Muscle of leg (tissue), 11 donors: ENCODE results near the gene RAB2B. TPM values are rescaled to one million over a fixed set of nuclear protein-coding genes. Genes with fewer than 3 reads are reported as not detected.

ENCODE experiments used
- DNase-seq: peaks from one replicate; pipeline ENCODE4 v3.0.0; 2013
- H3K27ac ChIP-seq: one replicate; pipeline ENCODE4 v1.5.1; 2013; ENCODE audit warnings: mild to moderate bottlenecking, low read length, control low read depth
- H3K27me3 ChIP-seq: one replicate; pipeline ENCODE4 v1.6.1; 2013; ENCODE audit warnings: low read length; ENCODE audit not compliant: control insufficient read depth, insufficient read depth
- H3K36me3 ChIP-seq: one replicate; pipeline ENCODE4 v1.6.1; 2013; ENCODE audit warnings: low read length; ENCODE audit not compliant: control insufficient read depth, insufficient read depth
- H3K4me1 ChIP-seq: one replicate; pipeline ENCODE4 v1.6.1; 2013; ENCODE audit warnings: low read length; ENCODE audit not compliant: control insufficient read depth, insufficient read depth
- H3K4me3 ChIP-seq: one replicate; pipeline ENCODE4 v1.5.1; 2013; ENCODE audit warnings: low read length, control low read depth
- H3K9me3 ChIP-seq: replicated peaks from 2 replicates; pipeline ENCODE4 v1.6.1; 2013; ENCODE audit warnings: low read depth, low read length; ENCODE audit not compliant: control insufficient read depth
- WGBS: methylation state at CpG from one replicate; pipeline ENCODE4 v1.1.5; 2013; ENCODE audit warnings: missing lambda C conversion rate; ENCODE audit not compliant: insufficient coverage; 5-methylcytosine and 5-hydroxymethylcytosine counted together
- polyA plus RNA-seq, 8 donors: library from polyadenylated mRNA; unstranded; fragments of 120-200 nt; gene quantifications; one replicate each; pipeline versions ENCODE4 v1.2.1 to v1.2.3, GENCODE V29; 2013; ENCODE audit warnings: inconsistent platforms in 1 of 8, low replicate concordance in 1 of 8; ENCODE audit not compliant: insufficient read length in 8 of 8, insufficient read depth in 1 of 8
- total RNA-seq: library from RNA; stranded (reverse); fragments of 120-200 nt; gene quantifications from one replicate; pipeline ENCODE4 v1.2.4, GENCODE V29; 2013

Gene RAB2B
- total and polyA plus RNA-seq, 9 donors: 17.3 to 25.2 (median 20.6) TPM

GRCh38 chr14:21514341-21514740 is 37.6 kb upstream of the RAB2B start:
- peaks cover under 1% of the 10 kb centered on the region for H3K36me3 ChIP-seq
- WGBS: 92% methylated on average over 1 of the region's 1 CpG
- H3K4me3 ChIP-seq: no peak overlapping the region
- no peaks in the 10 kb centered on the region for H3K9me3 ChIP-seq
- no peak overlapping the region for H3K27ac ChIP-seq
- peaks cover 2% of the 10 kb centered on the region for H3K27me3 ChIP-seq
- H3K4me1 ChIP-seq: peaks cover 5% of the 10 kb centered on the region
- DNase-seq: no peak

GRCh38 chr14:21510735-21511657 is 34.2 kb upstream of the RAB2B start, which contains the start of gene METTL3:
Gene METTL3 (minus strand): TSS chr14:21511340. CDS start chr14:21511223, 117 bp downstream.
- WGBS: under 1% methylated on average over 45 of the region's 53 CpGs
- peak; percentile 100 for DNase-seq

GRCh38 chr14:21509432-21510143 is 32.8 kb upstream of the RAB2B start:
- WGBS: no CpG with 5 or more reads among the region's 6 CpGs
- no peak for DNase-seq
- no peaks in the 10 kb centered on the region for H3K9me3 ChIP-seq
- H3K4me1 ChIP-seq: peaks cover 5% of the 10 kb centered on the region
- no peak overlapping the region for H3K4me3 ChIP-seq
- H3K27me3 ChIP-seq: peaks cover under 1% of the 10 kb centered on the region
- H3K27ac ChIP-seq: no peak overlapping the region
- H3K36me3 ChIP-seq: peaks cover 11% of the 10 kb centered on the region

More at GRCh38 chr14:21510735-21511657, 34.2 kb upstream of the RAB2B start, which contains the start of gene METTL3:
- no peaks in the 10 kb centered on the region for H3K9me3 ChIP-seq
- peaks cover 5% of the 10 kb centered on the region for H3K4me1 ChIP-seq
- H3K27me3 ChIP-seq: peaks cover 2% of the 10 kb centered on the region
- peaks cover 11% of the 10 kb centered on the region for H3K36me3 ChIP-seq
- H3K27ac ChIP-seq: peak within 1 kb of the TSS; percentile 96
- peak within 1 kb of the TSS; percentile 90 for H3K4me3 ChIP-seq

DNA sequence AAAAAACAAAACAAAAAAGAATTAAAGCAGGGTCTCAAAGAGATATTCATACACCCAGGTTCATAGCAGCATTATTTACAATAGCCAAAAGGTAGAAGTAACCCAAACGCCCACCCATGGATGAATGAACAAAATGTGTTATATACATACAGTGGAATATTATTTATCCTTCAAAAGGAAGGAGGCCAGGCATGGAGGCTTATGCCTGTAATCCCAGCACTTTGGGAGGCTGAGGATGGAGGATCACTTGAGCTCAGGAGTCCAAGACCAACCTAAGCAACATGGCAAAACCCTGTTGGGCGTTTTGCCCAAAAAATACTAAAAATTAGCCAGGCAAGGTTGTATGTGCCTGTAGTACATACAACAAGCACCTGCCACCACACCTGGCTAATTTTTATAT is 29.8 kb upstream of the RAB2B start:
- H3K27ac ChIP-seq: no peak overlapping the region
- no peaks in the 10 kb centered on the region for H3K9me3 ChIP-seq
- H3K4me3 ChIP-seq: no peak overlapping the region
- peaks cover 29% of the 10 kb centered on the region for H3K36me3 ChIP-seq
- DNase-seq: no peak
- H3K4me1 ChIP-seq: peaks cover 2% of the 10 kb centered on the region
- no CpG with 5 or more reads among the region's 2 CpGs for WGBS
- no peaks in the 10 kb centered on the region for H3K27me3 ChIP-seq

- H3K27ac ChIP-seq: no peak overlapping the region
- no peak overlapping the region for H3K4me3 ChIP-seq
- H3K27me3 ChIP-seq: no peaks in the 10 kb centered on the region
- H3K36me3 ChIP-seq: peaks cover 41% of the 10 kb centered on the region
- no peak for DNase-seq
- peaks cover under 1% of the 10 kb centered on the region for H3K4me1 ChIP-seq
- no peaks in the 10 kb centered on the region for H3K9me3 ChIP-seq
These were observed 28.3 kb upstream of the RAB2B start for GRCh38 chr14:21505012-21505553.

DNA sequence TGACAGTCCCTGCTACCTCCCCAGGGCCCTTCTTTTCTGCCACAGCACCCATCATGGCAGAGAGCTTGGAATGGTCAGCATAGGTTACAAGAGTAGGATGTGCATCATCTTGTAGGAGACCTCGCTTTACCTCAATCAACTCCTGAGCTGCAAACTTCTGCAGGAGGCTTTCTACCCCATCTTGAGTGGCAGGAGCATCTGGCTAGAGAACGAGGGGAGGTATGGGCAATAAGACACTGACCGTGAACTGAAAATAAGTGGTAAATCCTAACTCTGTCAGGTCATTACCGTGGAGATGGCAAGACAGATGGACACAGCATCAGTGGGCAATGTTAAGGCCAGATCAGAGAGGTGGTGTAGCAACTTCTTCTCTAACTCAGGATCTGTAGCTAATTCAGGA is 26.6 kb upstream of the RAB2B start:
- H3K27me3 ChIP-seq: no peaks in the 10 kb centered on the region
- DNase-seq: no peak
- 84% methylated on average over 2 of the region's 4 CpGs for WGBS
- H3K4me1 ChIP-seq: no peaks in the 10 kb centered on the region
- H3K9me3 ChIP-seq: no peaks in the 10 kb centered on the region
- no peak overlapping the region for H3K4me3 ChIP-seq
- no peak overlapping the region for H3K27ac ChIP-seq
- H3K36me3 ChIP-seq: peaks cover 52% of the 10 kb centered on the region

DNA sequence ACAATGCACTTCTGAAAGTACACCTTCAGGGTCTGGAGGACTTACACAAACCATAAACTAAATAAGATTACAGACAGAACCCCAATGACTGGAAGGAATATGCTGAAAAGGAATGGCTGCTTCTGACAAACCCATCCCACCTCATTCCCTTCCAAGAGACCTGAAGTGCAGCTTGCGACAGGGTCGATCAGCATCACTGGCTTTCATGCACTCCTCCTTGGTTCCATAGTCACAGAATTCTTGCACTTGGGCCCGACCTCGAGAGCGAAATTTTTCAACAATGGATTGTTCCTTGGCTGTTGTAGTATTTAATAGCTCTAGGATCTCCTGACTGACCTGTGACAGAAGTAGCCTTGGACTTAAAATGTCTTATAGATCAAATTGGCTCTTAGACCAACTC is 24.8 kb upstream of the RAB2B start:
- Histone ChIP-seq H3K9me3 (no peaks in the 10 kb centered on the region), H3K4me1 (no peaks in the 10 kb centered on the region), H3K36me3 (peaks cover 58% of the 10 kb centered on the region), H3K4me3 (no peak overlapping the region), H3K27me3 (no peaks in the 10 kb centered on the region), H3K27ac (no peak overlapping the region)
- no CpG with 5 or more reads among the region's 5 CpGs for WGBS
- no peak for DNase-seq

DNA sequence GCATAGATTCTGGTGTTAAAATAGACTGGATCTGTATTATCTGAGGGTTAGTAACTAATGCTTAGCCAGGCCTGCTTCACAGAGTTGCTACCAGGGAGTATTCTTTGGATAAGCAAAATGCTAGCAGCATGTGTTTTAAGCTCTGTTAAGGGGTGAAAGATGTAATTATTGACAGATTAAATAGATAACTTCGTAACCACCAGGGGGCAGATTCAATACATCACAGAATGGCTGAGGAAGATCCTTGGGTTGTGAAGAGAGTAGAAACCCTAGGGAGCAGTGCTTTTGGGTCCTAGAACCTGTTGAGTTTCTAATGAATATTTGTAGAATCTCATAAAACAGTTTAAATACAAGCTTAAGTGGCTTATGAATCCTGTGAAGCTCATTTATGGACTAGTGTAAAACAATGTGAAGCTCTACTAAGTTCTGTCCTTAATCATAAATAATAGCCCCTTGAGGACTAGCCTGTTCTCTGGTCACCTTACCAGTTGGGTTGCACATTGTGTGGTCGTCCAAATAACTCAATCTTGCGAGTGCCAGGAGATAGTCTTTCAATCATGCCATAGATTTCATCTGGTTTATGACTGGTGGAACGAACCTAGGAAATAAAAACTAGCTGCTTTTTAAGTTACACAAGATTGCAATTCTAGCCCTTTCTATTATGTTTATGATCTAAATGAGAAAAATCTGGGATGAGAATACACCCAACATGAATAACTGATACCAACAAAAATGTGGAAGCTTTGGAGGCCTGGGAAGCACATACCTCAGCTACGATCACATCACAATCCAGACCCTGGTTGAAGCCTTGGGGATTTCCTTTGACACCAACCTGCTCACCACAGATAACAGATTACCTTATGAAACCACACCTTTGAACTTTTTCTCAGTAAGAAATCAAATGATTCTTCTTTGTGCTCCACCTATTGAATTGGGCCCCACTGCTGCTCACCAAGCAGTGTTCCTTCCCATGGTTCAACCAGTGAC is 22.1 kb upstream of the RAB2B start:
- Histone ChIP-seq H3K4me1 (no peaks in the 10 kb centered on the region), H3K4me3 (no peak overlapping the region), H3K9me3 (no peaks in the 10 kb centered on the region), H3K36me3 (peaks cover 73% of the 10 kb centered on the region), H3K27ac (no peak overlapping the region), H3K27me3 (no peaks in the 10 kb centered on the region)
- 55% methylated on average over 3 of the region's 5 CpGs for WGBS
- peak; percentile 67 for DNase-seq

DNA sequence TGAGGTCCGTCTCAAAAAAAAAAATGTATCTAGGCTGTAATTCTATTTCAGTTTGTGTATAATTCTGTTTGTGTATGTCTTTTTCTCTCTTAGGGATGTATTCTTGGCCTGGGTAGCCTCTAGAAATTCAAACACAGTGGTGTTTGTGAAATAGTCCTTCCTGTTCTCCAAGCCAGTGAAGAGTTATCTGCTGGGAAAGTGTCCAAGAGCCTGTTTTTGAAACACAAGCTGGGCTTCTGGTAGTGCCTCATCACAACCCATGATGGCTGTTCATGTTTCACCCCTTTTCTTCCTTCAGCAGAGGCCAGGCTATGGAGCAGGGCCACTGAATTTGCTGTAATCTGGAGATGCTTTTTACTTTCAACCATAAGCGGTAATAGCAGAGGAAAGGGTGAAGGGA is 19.7 kb upstream of the RAB2B start:
- Histone ChIP-seq H3K4me1 (no peaks in the 10 kb centered on the region), H3K27ac (no peak overlapping the region), H3K36me3 (peaks cover 69% of the 10 kb centered on the region), H3K9me3 (no peaks in the 10 kb centered on the region), H3K4me3 (no peak overlapping the region), H3K27me3 (no peaks in the 10 kb centered on the region)
- no peak for DNase-seq
- 89% methylated on average over 1 of the region's 2 CpGs for WGBS
